Nephron (organoid): Measurements from ENCODE around the gene CRADD.
"Not testable (repeated sequence)": the region's sequence is repeated elsewhere in the genome, so short reads cannot be mapped to it uniquely, and the experiment has no call there.

Experiments used
- H3K27ac Mint-ChIP-seq, 3 experiments: 2 replicates each; pipeline ENCODE4 v1.8.0; 2020; ENCODE audit warnings: mixed read lengths in 3 of 3, mild to moderate bottlenecking in 2 of 3, moderate library complexity in 1 of 3
- H3K27me3 Mint-ChIP-seq: 2 replicates; pipeline ENCODE4 v1.8.0; 2021; ENCODE audit warnings: low read depth, mild to moderate bottlenecking, moderate library complexity, mixed read lengths
- H3K36me3 Mint-ChIP-seq: 2 replicates; pipeline ENCODE4 v1.8.0; 2020; ENCODE audit warnings: low read depth, mixed read lengths
- H3K4me1 Mint-ChIP-seq: 2 replicates; pipeline ENCODE4 v1.8.0; 2020; ENCODE audit warnings: mixed read lengths
- H3K4me3 Mint-ChIP-seq, 3 experiments: 2 replicates each; pipeline ENCODE4 v1.8.0; 2020; ENCODE audit warnings: mild to moderate bottlenecking in 3 of 3, mixed read lengths in 3 of 3, moderate library complexity in 2 of 3
- H3K9me3 Mint-ChIP-seq: 2 replicates; pipeline ENCODE4 v1.8.0; 2020; ENCODE audit warnings: mixed read lengths
- CTCF ChIP-seq, 3 experiments: fragments of 200-600 bp; sonication (generic); IDR thresholded peaks; one replicate each; pipeline ENCODE4 v1.5.0; 2021; ENCODE audit warnings: antibody characterized with exemption in 3 of 3; ENCODE audit not compliant: unreplicated experiment in 3 of 3

Gene CRADD

GRCh38 chr12:93925585-93926205 is 248.5 kb downstream of the CRADD start:
- Mint-ChIP-seq H3K27me3 (no peaks in the 10 kb centered on the region), H3K36me3 (no peaks in the 10 kb centered on the region), H3K27ac (no peak overlapping the region), H3K4me3 (no peak overlapping the region), H3K9me3 (peaks cover 32% of the 10 kb centered on the region), H3K4me1 (no peaks in the 10 kb centered on the region)
- TF ChIP-seq CTCF (IDR thresholded peaks at IDR 0.05; ENCODE audit: unreplicated experiment in 3 of 3), result no peak

GRCh38 chr12:93926237-93926636 is 249.1 kb downstream of the CRADD start:
- no peaks in the 10 kb centered on the region for H3K4me1 Mint-ChIP-seq
- no peak for TF ChIP-seq CTCF (IDR thresholded peaks at IDR 0.05; ENCODE audit: unreplicated experiment in 3 of 3)
- no peak overlapping the region for H3K27ac Mint-ChIP-seq
- H3K4me3 Mint-ChIP-seq, result no peak overlapping the region
- H3K27me3 Mint-ChIP-seq, result no peaks in the 10 kb centered on the region
- H3K36me3 Mint-ChIP-seq, result no peaks in the 10 kb centered on the region
- H3K9me3 Mint-ChIP-seq, result peaks cover 32% of the 10 kb centered on the region

- peaks cover 32% of the 10 kb centered on the region for H3K9me3 Mint-ChIP-seq
- H3K4me1 Mint-ChIP-seq, result peaks cover 10% of the 10 kb centered on the region
- not testable (repeated sequence) for H3K4me3 Mint-ChIP-seq, H3K36me3 Mint-ChIP-seq, H3K27me3 Mint-ChIP-seq, H3K27ac Mint-ChIP-seq
Observed at GRCh38 chr12:93929081-93929480, 251.9 kb downstream of the CRADD start.

GRCh38 chr12:93937812-93938211 is 260.6 kb downstream of the CRADD start:
- TF ChIP-seq CTCF (IDR thresholded peaks at IDR 0.05; ENCODE audit: unreplicated experiment in 3 of 3), result no peak
- H3K4me3 Mint-ChIP-seq, result no peak overlapping the region

GRCh38 chr12:93938317-93938716 is 261.1 kb downstream of the CRADD start:
- H3K4me3 Mint-ChIP-seq, result no peak overlapping the region
- peaks cover 25% of the 10 kb centered on the region for H3K9me3 Mint-ChIP-seq
- H3K27me3 Mint-ChIP-seq, result peaks cover 13% of the 10 kb centered on the region
- no peak overlapping the region for H3K27ac Mint-ChIP-seq
- no peaks in the 10 kb centered on the region for H3K36me3 Mint-ChIP-seq
- H3K4me1 Mint-ChIP-seq, result peaks cover 25% of the 10 kb centered on the region
- no peak for TF ChIP-seq CTCF (IDR thresholded peaks at IDR 0.05; ENCODE audit: unreplicated experiment in 3 of 3)

More at GRCh38 chr12:93937812-93938211, 260.6 kb downstream of the CRADD start:
- H3K36me3 Mint-ChIP-seq, result no peaks in the 10 kb centered on the region
- peaks cover 8% of the 10 kb centered on the region for H3K27me3 Mint-ChIP-seq
- H3K4me1 Mint-ChIP-seq, result peaks cover 24% of the 10 kb centered on the region
- no peak overlapping the region for H3K27ac Mint-ChIP-seq
- peaks cover 25% of the 10 kb centered on the region for H3K9me3 Mint-ChIP-seq

GRCh38 chr12:93938931-93939330 is 261.8 kb downstream of the CRADD start:
- H3K4me1 Mint-ChIP-seq, result peaks cover 21% of the 10 kb centered on the region
- H3K27ac Mint-ChIP-seq, result no peak overlapping the region
- peaks cover 25% of the 10 kb centered on the region for H3K9me3 Mint-ChIP-seq
- no peaks in the 10 kb centered on the region for H3K36me3 Mint-ChIP-seq
- H3K27me3 Mint-ChIP-seq, result peaks cover 13% of the 10 kb centered on the region
- no peak overlapping the region for H3K4me3 Mint-ChIP-seq
- no peak for TF ChIP-seq CTCF (IDR thresholded peaks at IDR 0.05; ENCODE audit: unreplicated experiment in 3 of 3)
